ENCODE results near the gene AGBL5.

DNA sequence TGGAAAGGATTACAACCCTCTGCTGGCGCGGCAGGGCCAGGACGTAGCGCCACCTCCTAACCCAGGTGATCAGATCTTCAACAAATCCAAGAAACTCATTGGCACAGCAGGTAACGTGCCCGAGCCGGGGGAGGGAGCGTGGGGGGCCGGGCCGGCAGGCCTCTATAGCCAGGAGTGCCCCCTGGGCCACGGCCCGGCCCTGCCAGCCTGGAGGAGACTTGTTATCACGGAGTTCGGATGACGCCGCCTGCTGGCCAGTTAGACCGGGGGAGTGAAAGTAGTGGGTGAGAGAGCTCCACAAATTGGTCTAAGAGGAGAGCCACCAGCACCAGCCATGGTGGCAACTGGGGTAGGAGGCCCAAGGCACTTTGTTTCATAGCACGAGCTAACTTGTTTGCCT lies 27.3 kb upstream of the AGBL5 start:
- TF ChIP-seq, protein P1, sequence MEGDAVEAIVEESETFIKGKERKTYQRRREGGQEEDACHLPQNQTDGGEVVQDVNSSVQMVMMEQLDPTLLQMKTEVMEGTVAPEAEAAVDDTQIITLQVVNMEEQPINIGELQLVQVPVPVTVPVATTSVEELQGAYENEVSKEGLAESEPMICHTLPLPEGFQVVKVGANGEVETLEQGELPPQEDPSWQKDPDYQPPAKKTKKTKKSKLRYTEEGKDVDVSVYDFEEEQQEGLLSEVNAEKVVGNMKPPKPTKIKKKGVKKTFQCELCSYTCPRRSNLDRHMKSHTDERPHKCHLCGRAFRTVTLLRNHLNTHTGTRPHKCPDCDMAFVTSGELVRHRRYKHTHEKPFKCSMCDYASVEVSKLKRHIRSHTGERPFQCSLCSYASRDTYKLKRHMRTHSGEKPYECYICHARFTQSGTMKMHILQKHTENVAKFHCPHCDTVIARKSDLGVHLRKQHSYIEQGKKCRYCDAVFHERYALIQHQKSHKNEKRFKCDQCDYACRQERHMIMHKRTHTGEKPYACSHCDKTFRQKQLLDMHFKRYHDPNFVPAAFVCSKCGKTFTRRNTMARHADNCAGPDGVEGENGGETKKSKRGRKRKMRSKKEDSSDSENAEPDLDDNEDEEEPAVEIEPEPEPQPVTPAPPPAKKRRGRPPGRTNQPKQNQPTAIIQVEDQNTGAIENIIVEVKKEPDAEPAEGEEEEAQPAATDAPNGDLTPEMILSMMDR (IDR thresholded peaks at IDR 0.05): no peak
- no peak for TF ChIP-seq ZFX (IDR thresholded peaks at IDR 0.05; ENCODE audit: borderline replicate concordance)

All from 22Rv1 (cell line).